Small intestine (tissue), 7 donors: ENCODE measurements around the gene CDK11A. TPM values are rescaled to one million over a fixed set of nuclear protein-coding genes. Genes with fewer than 3 reads are reported as not detected.
"Not testable (repeated sequence)": the region's sequence is repeated elsewhere in the genome, so short reads cannot be mapped to it uniquely, and the experiment has no call there.

Source experiments
- DNase-seq, 2 donors: peaks; one replicate each; pipeline versions ENCODE4 v3.0.0 to v3.0.0-alpha.2; 2013
- FAIRE-seq: peaks from 2 replicates; lab custom pipeline; 2012; peaks lifted over from hg19 to GRCh38; lab: Jason Lieb, UNC
- H3K27ac ChIP-seq, 3 donors: one replicate each; pipeline ENCODE4 v1.5.1; 2013; ENCODE audit warnings: low read length in 2 of 3, mild to moderate bottlenecking in 2 of 3, control low read depth in 1 of 3, inconsistent platforms in 1 of 3, low read depth in 1 of 3, moderate library complexity in 1 of 3
- H3K27me3 ChIP-seq, 3 donors: one replicate each; pipeline ENCODE4 v1.6.1; 2013; ENCODE audit warnings: low read length in 3 of 3, inconsistent platforms in 1 of 3; ENCODE audit not compliant: control insufficient read depth in 3 of 3, insufficient read depth in 3 of 3
- H3K36me3 ChIP-seq, 3 donors: one replicate each; pipeline ENCODE4 v1.6.1; 2013; ENCODE audit warnings: low read length in 3 of 3, inconsistent platforms in 1 of 3, low read depth in 1 of 3, mild to moderate bottlenecking in 1 of 3, moderate library complexity in 1 of 3; ENCODE audit not compliant: control insufficient read depth in 3 of 3, insufficient read depth in 2 of 3
- H3K4me1 ChIP-seq, 3 donors: one replicate each; pipeline ENCODE4 v1.6.1; 2013; ENCODE audit warnings: low read length in 2 of 3, inconsistent platforms in 1 of 3, low read depth in 1 of 3, mild to moderate bottlenecking in 1 of 3, moderate library complexity in 1 of 3; ENCODE audit not compliant: control insufficient read depth in 3 of 3, insufficient read depth in 2 of 3
- H3K4me3 ChIP-seq, 3 donors: one replicate each; pipeline ENCODE4 v1.5.1; 2013; ENCODE audit warnings: low read length in 3 of 3, control low read depth in 1 of 3, inconsistent platforms in 1 of 3, low read depth in 1 of 3, mild to moderate bottlenecking in 1 of 3, moderate library complexity in 1 of 3
- H3K9me3 ChIP-seq, 2 donors: one replicate each; pipeline ENCODE4 v1.6.1; 2013; ENCODE audit warnings: low read depth in 1 of 2, low read length in 1 of 2; ENCODE audit not compliant: control insufficient read depth in 2 of 2, insufficient read depth in 1 of 2
- WGBS, 3 donors: extraction: QIAGEN DNeasy Blood & Tissue Kit; methylation state at CpG; one replicate each; pipeline ENCODE4 v1.1.7; 2013; 5-methylcytosine and 5-hydroxymethylcytosine counted together
- polyA plus RNA-seq, 4 donors: library from polyadenylated mRNA; stranded (reverse) in 3 of 4; unstranded in 1 of 4; fragments of 200-250 nt in 3 of 4; fragments of 120-200 nt in 1 of 4; gene quantifications; one replicate each; pipeline versions ENCODE4 v1.2.1 to v1.2.3, GENCODE V29; 2013
- donor health status: healthy with polysubstance abuse.
- donor health status: control.
- donor health status: control.
- donor health status: Bipolar disorder and iron deficiency.
- donor health status: healthy.

The CDK11A gene
- polyA plus RNA-seq, 4 donors: 17.3 to 232 (median 48.4) TPM

- H3K4me3 ChIP-seq, FAIRE-seq, H3K9me3 ChIP-seq, H3K4me1 ChIP-seq, DNase-seq, H3K27ac ChIP-seq, H3K27me3 ChIP-seq: not testable (repeated sequence)
- peaks cover 3 to 31% (median 11%) of the 10 kb centered on the region in 3 donors for H3K36me3 ChIP-seq
- WGBS, 3 donors: 87 to 96% (median 89%) methylated on average over 6 to 8 of the region's 9 CpGs
These were observed 25.8 kb upstream of the CDK11A start for GRCh38 chr1:1749941-1750340.

DNA sequence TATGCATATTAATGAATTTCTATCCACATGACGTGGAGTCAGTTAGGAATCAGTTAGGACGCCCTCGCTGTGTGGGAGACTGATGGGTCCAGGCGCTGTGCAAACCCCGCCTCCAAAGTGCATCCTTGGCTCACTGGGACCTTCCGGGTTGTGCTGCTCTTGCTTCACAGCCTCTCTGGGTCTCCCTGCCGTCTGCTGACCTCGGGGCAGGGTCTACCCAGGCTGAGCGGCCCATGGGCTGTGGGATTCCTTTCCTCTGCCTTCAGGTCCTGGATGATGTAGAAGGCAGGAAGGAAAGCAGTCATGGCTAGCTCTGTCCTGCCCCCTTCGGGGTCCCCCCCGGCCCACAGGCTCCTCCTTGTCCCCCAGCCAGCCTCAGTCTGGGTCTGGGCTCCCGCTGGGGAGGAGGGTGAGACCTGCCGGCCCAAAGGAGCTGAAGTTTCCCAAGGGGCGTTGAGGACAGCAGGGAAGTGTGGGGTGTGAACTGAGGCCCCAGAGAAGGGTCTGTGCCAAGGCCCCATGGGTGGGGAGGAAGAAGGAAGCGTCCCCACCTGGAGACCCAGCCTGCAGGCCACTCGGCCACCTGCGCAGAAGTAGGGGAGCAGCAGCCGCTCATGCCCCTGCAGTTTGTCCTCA lies 24.6 kb upstream of the CDK11A start:
- FAIRE-seq (no peak), DNase-seq (no peak)
- H3K27ac ChIP-seq: no peak overlapping the region
- 75 to 76% (median 75%) methylated on average over 16 to 18 of the region's 18 CpGs for WGBS, 3 donors
- no peak overlapping the region for H3K4me3 ChIP-seq
- no peaks in the 10 kb centered on the region for H3K9me3 ChIP-seq
- no peaks in the 10 kb centered on the region for H3K4me1 ChIP-seq
- peaks cover 2 to 20% (median 8%) of the 10 kb centered on the region in 3 donors for H3K36me3 ChIP-seq
- no peaks in the 10 kb centered on the region for H3K27me3 ChIP-seq

GRCh38 chr1:1746566-1746909 lies 22.4 kb upstream of the CDK11A start:
- no CpG with 5 or more reads among the region's 35 CpGs for WGBS, 3 donors
- FAIRE-seq, H3K36me3 ChIP-seq, H3K4me1 ChIP-seq, H3K9me3 ChIP-seq, H3K27me3 ChIP-seq, DNase-seq: not testable (repeated sequence)
- peak overlapping the region; percentile 33 to 92 (median 48) for H3K27ac ChIP-seq
- H3K4me3 ChIP-seq: peak overlapping the region in 1 of 3 donors; percentile 36

DNA sequence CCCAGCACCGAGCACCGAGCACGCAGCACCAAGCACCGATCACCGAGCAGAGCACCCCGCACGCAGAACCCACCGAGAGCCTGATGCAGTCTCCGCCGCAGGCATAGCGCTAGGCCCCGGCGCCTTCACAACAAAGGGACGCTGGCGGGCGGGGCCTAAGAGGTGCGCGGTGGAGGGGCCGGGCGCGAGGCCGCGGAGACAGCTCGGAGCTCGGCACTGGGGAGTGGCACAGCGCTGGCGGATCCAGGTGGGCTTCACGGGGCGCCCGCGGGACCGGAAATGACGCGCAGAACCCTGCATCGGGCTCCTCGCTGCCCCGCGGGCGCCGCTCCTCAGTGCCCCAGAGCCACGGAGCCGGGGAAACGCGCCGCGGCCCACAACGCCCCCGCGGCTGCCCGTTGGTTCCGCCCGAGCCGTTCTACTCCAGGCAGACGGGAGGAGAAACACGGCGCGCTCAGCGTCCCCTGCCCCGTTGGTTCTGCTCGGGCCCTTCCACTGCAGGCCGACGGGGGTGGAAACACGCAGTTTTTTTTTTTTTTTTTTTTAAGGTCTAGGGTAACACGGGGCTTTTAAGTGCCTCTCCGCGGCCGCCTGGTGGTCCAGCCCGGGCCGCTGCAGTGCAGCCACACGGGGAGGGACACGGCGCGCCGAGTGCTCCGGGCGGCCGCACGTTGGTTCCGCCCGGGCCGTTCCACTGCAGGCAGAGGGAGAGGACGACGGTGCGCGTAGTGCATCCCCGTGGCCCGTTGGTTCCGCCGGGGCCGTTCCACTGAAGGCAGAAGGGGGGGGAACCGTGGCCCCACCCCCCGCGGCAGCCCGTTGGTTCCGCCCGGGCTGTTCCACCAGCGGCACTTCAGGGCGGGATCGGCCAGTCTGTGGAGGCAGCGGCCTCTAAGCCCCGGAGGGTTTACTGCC lies 21.8 kb upstream of the CDK11A start:
- not testable (repeated sequence) for H3K36me3 ChIP-seq, H3K4me1 ChIP-seq, FAIRE-seq, H3K9me3 ChIP-seq, H3K27me3 ChIP-seq
- peak overlapping the region; percentile 75 to 92 (median 76) for H3K27ac ChIP-seq
- H3K4me3 ChIP-seq: peak overlapping the region; percentile 27 to 36 (median 30)
- WGBS, 3 donors: 0% methylated on average over 24 to 85 of the region's 101 CpGs
- peak; percentile 59 to 82 for DNase-seq

- not testable (repeated sequence) for DNase-seq, H3K9me3 ChIP-seq, H3K27me3 ChIP-seq, H3K27ac ChIP-seq, FAIRE-seq, H3K4me3 ChIP-seq, H3K4me1 ChIP-seq
- peaks cover 0 to 12% (median 0%) of the 10 kb centered on the region in 3 donors for H3K36me3 ChIP-seq
- WGBS, 3 donors: 83 to 89% (median 86%) methylated on average over 11 of the region's 11 CpGs
These were observed 18.4 kb upstream of the CDK11A start for GRCh38 chr1:1742529-1742928.

DNA sequence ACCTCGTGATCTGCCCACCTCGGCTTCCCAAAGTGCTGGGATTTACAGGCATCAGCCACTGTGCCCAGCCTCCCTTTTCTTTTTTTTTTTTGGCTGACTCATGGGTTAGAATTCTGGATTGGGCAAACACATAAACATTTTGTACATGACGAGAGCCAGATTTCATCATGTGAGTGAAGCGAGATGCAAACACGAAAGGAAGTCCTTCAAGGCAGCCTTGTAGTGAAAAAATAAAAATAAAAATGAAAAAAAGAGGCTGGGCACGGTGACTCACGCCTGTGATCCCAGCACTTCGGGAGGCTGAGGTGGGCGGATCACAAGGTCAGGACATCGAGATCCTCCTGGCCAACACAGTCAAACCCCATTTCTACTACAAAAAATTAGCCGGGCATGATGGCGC lies 16.9 kb upstream of the CDK11A start:
- not testable (repeated sequence) for H3K4me3 ChIP-seq, H3K27ac ChIP-seq, H3K27me3 ChIP-seq, H3K4me1 ChIP-seq, DNase-seq, H3K9me3 ChIP-seq, FAIRE-seq
- peaks cover 0 to 18% (median 0%) of the 10 kb centered on the region in 3 donors for H3K36me3 ChIP-seq
- WGBS, 3 donors: 74 to 89% (median 78%) methylated on average over 6 to 12 of the region's 12 CpGs

GRCh38 chr1:1738799-1739337 lies 14.7 kb upstream of the CDK11A start:
- H3K9me3 ChIP-seq, FAIRE-seq, H3K27me3 ChIP-seq, H3K4me3 ChIP-seq, DNase-seq, H3K27ac ChIP-seq, H3K4me1 ChIP-seq: not testable (repeated sequence)
- H3K36me3 ChIP-seq: peaks cover 0 to 28% (median 0%) of the 10 kb centered on the region in 3 donors
- WGBS, 3 donors: 76 to 81% (median 78%) methylated on average over 6 to 12 of the region's 22 CpGs
